ENCODE results near the gene LDLR. TPM values are rescaled to one million over a fixed set of nuclear protein-coding genes. Genes with fewer than 3 reads are reported as not detected.
"Not testable (repeated sequence)": the region's sequence is repeated elsewhere in the genome, so short reads cannot be mapped to it uniquely, and the experiment has no call there.

The LDLR gene
- total RNA-seq, 2 donors from 2014 or later = 98.2 to 139 TPM

DNA sequence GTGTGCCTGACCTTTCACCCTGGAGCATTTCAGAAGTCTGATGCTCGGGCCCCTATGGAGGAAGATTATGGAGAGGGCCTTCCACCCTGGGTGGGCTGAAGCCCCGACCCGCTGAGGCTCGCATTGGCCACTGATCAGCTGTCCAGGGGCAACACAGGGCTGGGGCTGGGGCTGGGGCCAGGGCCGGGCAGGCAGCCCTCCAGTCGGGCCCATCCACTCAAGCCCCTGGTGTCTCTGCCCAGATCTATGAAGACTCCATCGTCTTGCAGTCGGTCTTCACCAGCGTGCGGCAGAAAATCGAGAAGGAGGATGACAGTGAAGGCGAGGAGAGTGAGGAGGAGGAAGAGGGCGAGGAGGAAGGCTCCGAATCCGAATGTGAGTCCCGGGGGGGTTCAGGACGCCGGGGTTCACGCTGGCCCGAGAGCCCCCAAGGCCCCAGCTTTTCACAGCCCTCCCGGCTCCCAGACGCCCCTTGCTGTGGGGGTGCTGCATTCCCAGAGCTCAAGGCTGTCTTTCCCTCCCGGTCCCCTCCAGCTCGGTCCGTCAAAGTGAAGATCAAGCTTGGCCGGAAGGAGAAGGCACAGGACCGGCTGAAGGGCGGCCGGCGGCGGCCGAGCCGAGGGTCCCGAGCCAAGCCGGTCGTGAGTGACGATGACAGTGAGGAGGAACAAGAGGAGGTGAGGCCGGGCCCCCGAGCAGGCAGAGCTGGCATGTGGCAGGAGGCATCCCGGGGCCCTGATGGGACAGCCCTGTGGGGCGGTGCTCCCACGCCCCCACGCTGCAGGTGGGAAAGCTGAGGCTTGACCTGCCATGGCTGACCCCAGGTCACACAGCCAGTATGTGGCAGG, 29.5 kb upstream of the LDLR start:
- peaks cover 4% of the 10 kb centered on the region for H3K36me3 Mint-ChIP-seq (ENCODE audit: low read depth)
- ATAC-seq = no peak
- peak overlapping the region; percentile 2 for H3K27ac Mint-ChIP-seq

DNA sequence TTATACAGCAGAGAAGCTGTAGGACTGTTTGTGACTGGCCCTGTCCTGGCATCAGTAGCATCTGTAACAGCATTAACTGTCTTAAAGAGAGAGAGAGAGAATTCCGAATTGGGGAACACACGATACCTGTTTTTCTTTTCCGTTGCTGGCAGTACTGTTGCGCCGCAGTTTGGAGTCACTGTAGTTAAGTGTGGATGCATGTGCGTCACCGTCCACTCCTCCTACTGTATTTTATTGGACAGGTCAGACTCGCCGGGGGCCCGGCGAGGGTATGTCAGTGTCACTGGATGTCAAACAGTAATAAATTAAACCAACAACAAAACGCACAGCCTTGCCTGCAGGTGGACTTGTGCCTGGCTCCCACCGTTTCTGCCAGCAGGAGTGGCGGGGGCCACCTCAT, 27.3 kb upstream of the LDLR start:
- no peak for ATAC-seq
- H3K36me3 Mint-ChIP-seq (ENCODE audit: low read depth) = peaks cover 2% of the 10 kb centered on the region
- no peaks in the 10 kb centered on the region for H3K4me1 Mint-ChIP-seq
- no peak overlapping the region for H3K4me3 Mint-ChIP-seq
- H3K27me3 Mint-ChIP-seq = no peaks in the 10 kb centered on the region
- H3K27ac Mint-ChIP-seq = no peak overlapping the region
- no peak for DNase-seq
- H3K9me3 ChIP-seq (ENCODE audit: control insufficient read depth, low read length, poor library complexity, severe bottlenecking) = no peaks in the 10 kb centered on the region

More for the DNA sequence above, 29.5 kb upstream of the LDLR start:
- H3K9me3 ChIP-seq (ENCODE audit: control insufficient read depth, low read length, poor library complexity, severe bottlenecking) = no peaks in the 10 kb centered on the region
- H3K4me1 Mint-ChIP-seq = peaks cover 4% of the 10 kb centered on the region
- no peaks in the 10 kb centered on the region for H3K27me3 Mint-ChIP-seq
- DNase-seq = no peak
- H3K4me3 Mint-ChIP-seq = no peak overlapping the region

DNA sequence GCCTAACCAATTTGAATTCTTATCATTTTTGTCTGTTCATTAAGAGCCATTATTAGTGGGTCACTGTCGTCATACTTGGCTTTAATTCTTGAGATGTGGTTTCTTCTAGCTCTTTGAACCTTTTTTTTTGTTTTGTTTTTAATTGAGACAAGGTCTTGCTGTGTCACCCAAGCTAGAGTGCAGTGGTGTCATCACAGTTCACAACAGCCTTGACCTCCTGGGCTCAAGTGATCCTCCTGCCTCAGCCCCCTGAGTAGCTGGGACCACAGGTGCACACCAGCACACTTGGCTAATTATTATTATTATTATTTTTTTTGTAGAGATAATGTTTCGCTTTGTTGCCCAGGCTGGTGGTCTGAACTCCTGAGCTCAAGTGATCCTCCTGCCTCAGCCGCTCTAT, 25.8 kb upstream of the LDLR start:
- H3K27ac Mint-ChIP-seq = peak overlapping the region; percentile 53
- no peak overlapping the region for H3K4me3 Mint-ChIP-seq
- peaks cover 2% of the 10 kb centered on the region for H3K36me3 Mint-ChIP-seq (ENCODE audit: low read depth)
- no peaks in the 10 kb centered on the region for H3K27me3 Mint-ChIP-seq
- no peaks in the 10 kb centered on the region for H3K4me1 Mint-ChIP-seq
- DNase-seq = no peak
- H3K9me3 ChIP-seq (ENCODE audit: control insufficient read depth, low read length, poor library complexity, severe bottlenecking) = no peaks in the 10 kb centered on the region
- no peak for ATAC-seq

DNA sequence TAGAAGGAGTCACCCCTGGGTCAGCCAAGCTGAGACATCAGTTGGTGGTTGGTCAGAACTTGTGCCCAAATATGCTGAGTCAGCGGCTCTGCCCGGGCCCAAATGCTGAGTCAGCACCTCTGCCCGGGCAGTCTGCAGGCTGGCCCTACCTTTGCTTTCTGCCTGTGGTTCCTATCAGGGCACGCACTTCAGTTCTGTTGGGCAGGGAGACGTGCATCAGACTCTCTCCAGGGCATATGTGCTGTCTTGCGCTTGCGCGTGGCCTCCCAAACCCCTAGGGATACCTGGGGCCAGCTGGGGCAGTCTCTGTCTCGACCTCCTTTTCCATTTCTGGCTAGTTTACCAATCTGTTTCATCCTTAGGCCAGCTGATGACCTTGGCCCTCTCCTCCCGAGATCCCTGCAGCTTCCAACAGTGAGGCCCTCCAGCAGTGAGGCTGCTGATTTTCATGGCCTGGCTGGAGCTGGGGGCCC, 24.4 kb upstream of the LDLR start:
- DNase-seq = no peak
- H3K27ac Mint-ChIP-seq = peak overlapping the region; percentile 53
- no peak for ATAC-seq
- no peaks in the 10 kb centered on the region for H3K27me3 Mint-ChIP-seq
- H3K4me1 Mint-ChIP-seq = peaks cover 7% of the 10 kb centered on the region
- peaks cover 2% of the 10 kb centered on the region for H3K36me3 Mint-ChIP-seq (ENCODE audit: low read depth)
- H3K9me3 ChIP-seq (ENCODE audit: control insufficient read depth, low read length, poor library complexity, severe bottlenecking) = no peaks in the 10 kb centered on the region
- no peak overlapping the region for H3K4me3 Mint-ChIP-seq

DNA sequence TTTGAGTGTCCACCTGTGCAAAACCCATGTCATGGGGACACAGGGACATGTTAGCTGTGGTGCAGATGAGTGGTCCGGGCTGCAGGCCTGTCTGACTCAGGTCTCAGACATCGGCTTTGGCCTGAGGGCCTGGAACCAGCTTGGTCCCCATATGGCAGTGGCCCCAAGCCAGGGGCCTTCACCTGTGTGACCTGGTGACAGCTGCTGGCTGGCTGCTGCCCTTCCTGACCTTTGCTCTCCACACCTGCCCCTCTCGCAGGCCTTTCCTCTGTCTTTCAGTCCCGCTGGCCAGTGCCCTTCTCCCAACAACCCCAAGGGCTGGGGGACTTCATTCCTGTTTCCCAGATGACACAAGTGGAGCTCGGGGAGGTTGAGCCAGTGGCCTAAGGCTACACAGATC, 22.9 kb upstream of the LDLR start:
- peaks cover 9% of the 10 kb centered on the region for H3K4me1 Mint-ChIP-seq
- ATAC-seq = no peak
- no peaks in the 10 kb centered on the region for H3K27me3 Mint-ChIP-seq
- no peak for DNase-seq
- no peak overlapping the region for H3K27ac Mint-ChIP-seq
- no peak overlapping the region for H3K4me3 Mint-ChIP-seq
- H3K36me3 Mint-ChIP-seq (ENCODE audit: low read depth) = peaks cover 2% of the 10 kb centered on the region
- no peaks in the 10 kb centered on the region for H3K9me3 ChIP-seq (ENCODE audit: control insufficient read depth, low read length, poor library complexity, severe bottlenecking)

DNA sequence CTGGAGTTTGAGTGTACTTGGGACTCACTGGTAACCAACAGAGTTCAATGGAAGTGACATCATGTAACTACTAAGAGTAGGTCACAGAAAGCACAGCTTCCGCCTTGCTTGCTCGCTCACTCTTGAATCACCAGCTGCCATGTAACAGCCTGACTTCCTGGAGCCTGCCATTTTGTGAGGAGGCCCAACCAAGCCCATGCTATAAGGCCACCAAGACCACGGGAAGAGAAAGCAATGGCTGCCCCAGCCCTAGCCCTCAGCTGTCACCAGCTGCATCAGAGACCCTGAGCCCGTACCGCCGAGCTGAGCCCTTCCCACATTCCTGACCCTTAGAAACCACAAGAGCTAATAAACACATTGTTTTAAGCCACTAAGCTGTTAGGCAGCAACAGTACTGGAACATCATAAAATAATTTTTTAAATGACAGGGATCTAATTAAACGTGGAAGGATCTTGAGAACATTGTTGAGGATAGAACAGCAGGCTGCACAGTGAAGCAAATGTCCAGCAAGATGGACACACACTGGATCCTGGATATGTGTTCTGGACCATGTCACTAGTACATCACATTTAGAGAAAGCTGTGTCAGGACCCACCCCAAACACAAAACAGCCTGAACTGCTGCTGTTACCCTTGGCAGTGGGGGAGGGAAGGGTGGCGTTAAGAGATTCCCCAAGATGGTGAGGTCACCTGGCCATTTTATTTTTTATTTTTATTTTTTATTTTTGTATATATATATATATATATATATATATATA, 21.7 kb upstream of the LDLR start:
- DNase-seq (no peak), ATAC-seq (no peak)
- H3K27ac Mint-ChIP-seq = no peak overlapping the region
- H3K4me3 Mint-ChIP-seq = no peak overlapping the region
- H3K4me1 Mint-ChIP-seq = peaks cover 9% of the 10 kb centered on the region
- H3K36me3 Mint-ChIP-seq (ENCODE audit: low read depth) = no peaks in the 10 kb centered on the region
- H3K9me3 ChIP-seq (ENCODE audit: control insufficient read depth, low read length, poor library complexity, severe bottlenecking) = no peaks in the 10 kb centered on the region
- no peaks in the 10 kb centered on the region for H3K27me3 Mint-ChIP-seq

DNA sequence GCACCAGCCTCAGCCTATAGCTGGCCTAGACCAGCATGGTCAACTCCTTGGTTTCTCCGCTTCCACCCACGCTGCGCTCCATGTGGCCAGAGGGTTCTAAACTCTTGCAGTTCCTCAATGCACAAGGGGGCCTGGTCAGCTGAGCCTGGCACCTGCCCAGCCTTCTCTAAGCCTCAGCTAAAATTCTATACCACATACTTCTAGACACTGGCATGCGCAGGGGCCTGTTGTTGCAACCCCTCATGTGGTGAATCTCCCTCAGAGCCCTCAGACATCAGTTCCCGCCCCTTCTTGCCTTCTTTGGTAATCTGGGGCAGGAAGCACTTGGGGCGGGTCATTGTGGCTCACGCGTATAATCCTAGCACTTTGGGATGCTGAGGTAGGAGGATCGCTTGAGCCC, 19.7 kb upstream of the LDLR start:
- Mint-ChIP-seq H3K36me3 (ENCODE audit: low read depth) (no peaks in the 10 kb centered on the region), H3K27ac (peak overlapping the region; percentile 73), H3K4me1 (peaks cover 12% of the 10 kb centered on the region), H3K4me3 (no peak overlapping the region), H3K27me3 (no peaks in the 10 kb centered on the region)
- no peak for DNase-seq
- H3K9me3 ChIP-seq (ENCODE audit: control insufficient read depth, low read length, poor library complexity, severe bottlenecking) = no peaks in the 10 kb centered on the region
- ATAC-seq = no peak

DNA sequence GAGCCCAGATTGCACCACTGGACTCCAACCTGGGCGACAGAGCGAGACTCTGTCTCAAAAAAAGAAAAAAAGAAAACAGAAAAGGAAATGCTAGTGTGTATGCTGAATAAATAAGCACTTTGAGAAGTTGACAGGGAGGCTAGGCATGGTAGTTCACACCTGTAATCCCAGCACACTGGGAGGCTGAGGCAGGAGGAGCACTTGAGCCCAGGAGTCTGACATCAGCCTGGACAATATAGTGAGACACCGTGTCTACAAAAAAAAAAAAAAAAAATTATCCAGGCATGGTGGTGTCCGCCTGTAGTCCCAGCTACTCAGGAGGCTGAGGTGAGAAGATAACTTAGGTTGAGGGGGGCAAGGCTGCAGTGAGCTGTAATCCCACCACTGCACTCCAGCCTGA, 19.1 kb upstream of the LDLR start:
- H3K4me1 Mint-ChIP-seq = peaks cover 15% of the 10 kb centered on the region
- H3K4me3 Mint-ChIP-seq = no peak overlapping the region
- ATAC-seq (no peak), DNase-seq (no peak)
- peak overlapping the region; percentile 73 for H3K27ac Mint-ChIP-seq
- H3K9me3 ChIP-seq (ENCODE audit: control insufficient read depth, low read length, poor library complexity, severe bottlenecking) = no peaks in the 10 kb centered on the region
- H3K36me3 Mint-ChIP-seq (ENCODE audit: low read depth) = no peaks in the 10 kb centered on the region
- H3K27me3 Mint-ChIP-seq = no peaks in the 10 kb centered on the region

DNA sequence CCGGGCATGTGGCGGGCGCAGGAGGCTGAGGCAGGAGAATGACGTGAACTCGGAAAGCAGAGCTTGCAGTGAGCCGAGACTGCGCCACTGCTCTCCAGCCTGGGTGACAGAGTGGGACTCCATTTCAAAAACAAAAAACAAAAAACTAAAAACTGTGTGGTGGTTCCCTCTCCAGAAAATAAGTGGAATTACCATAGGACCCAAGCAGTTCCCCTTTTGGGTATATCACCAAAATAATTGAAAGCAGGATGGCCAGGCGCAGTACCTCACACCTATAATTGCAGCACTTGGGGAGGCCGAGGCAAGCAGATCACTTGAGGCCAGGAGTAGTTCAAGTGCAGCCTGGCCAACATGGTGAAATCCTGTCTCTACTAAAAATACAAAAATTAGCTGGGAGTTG, 15.7 kb upstream of the LDLR start:
- H3K4me1 Mint-ChIP-seq = peaks cover 15% of the 10 kb centered on the region
- H3K9me3 ChIP-seq (ENCODE audit: control insufficient read depth, low read length, poor library complexity, severe bottlenecking) = no peaks in the 10 kb centered on the region
- no peaks in the 10 kb centered on the region for H3K27me3 Mint-ChIP-seq
- H3K4me3 Mint-ChIP-seq = no peak overlapping the region
- DNase-seq (no peak), ATAC-seq (no peak)
- H3K27ac Mint-ChIP-seq = peak overlapping the region; percentile 21
- no peaks in the 10 kb centered on the region for H3K36me3 Mint-ChIP-seq (ENCODE audit: low read depth)

DNA sequence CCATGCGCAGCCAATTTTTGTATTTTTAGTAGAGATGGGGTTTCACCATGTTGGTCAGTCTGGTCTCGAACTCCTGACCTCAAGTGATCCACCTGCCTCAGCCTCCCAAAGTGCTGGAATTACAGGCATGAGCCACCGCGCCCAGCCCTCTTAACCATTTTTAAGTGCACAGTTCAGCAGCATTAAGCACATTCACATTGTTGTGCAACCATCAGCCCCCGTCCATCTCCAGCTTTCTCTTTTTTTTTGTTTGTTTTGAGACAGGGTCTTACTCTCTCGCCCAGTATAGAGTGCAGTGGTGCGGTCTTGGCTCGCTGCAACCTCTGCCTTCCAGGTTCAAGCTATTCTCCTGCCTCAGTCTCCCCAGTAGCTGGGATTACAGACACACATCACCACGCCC, 12.5 kb upstream of the LDLR start:
- H3K9me3 ChIP-seq (ENCODE audit: control insufficient read depth, low read length, poor library complexity, severe bottlenecking); DNase-seq; ATAC-seq; H3K4me3 Mint-ChIP-seq; H3K36me3 Mint-ChIP-seq (ENCODE audit: low read depth); H3K4me1 Mint-ChIP-seq; H3K27me3 Mint-ChIP-seq: not testable (repeated sequence)
- peak overlapping the region; percentile 63 for H3K27ac Mint-ChIP-seq

DNA sequence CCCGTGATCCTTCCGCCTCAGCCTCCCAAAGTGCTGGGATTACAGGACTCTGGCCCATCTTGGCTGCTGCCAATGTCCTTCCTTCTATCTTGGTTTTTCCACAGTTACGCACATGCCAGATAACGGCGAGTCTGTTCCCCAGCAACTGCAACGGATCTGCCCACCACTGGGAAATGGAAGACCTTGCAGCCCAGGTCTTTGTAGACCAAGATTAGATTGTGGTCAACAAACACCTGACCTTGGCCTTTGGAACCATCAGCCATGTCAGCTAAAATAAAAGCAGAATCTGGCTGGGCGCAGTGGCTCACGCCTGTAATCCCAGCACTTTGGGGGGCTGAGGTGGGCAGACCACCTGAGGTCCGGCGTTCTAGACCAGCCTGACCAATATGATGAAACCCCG, 10.4 kb upstream of the LDLR start:
- H3K27ac Mint-ChIP-seq = no peak overlapping the region

DNA sequence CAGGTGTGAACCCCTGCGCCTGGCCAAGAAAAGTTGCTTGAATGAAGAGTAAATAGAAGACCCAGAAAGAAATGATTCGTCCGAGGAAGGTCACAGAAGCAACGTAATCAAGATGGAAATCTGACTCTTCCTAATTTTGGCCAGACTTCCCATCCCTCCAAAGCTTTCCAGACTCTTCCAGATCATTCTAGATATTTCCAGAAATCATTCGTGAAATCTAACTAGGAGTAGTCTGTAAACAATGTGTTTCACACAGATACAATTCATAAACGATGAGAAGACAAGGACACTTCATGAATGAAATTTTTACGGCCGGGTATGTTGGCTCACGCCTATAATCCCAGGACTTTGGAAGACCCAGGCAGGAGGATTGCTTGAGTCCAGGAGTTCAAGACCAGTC, 9.3 kb upstream of the LDLR start:
- DNase-seq = no peak
- Mint-ChIP-seq H3K4me3 (no peak overlapping the region), H3K4me1 (peaks cover 8% of the 10 kb centered on the region), H3K36me3 (ENCODE audit: low read depth) (no peaks in the 10 kb centered on the region), H3K27me3 (no peaks in the 10 kb centered on the region), H3K27ac (no peak overlapping the region)
- no peaks in the 10 kb centered on the region for H3K9me3 ChIP-seq (ENCODE audit: control insufficient read depth, low read length, poor library complexity, severe bottlenecking)
- ATAC-seq = no peak

More for the DNA sequence above, 10.4 kb upstream of the LDLR start:
- DNase-seq = no peak
- H3K9me3 ChIP-seq (ENCODE audit: control insufficient read depth, low read length, poor library complexity, severe bottlenecking) = no peaks in the 10 kb centered on the region
- ATAC-seq = no peak
- Mint-ChIP-seq H3K4me1 (peaks cover 9% of the 10 kb centered on the region), H3K36me3 (ENCODE audit: low read depth) (no peaks in the 10 kb centered on the region), H3K27me3 (no peaks in the 10 kb centered on the region), H3K4me3 (no peak overlapping the region)

DNA sequence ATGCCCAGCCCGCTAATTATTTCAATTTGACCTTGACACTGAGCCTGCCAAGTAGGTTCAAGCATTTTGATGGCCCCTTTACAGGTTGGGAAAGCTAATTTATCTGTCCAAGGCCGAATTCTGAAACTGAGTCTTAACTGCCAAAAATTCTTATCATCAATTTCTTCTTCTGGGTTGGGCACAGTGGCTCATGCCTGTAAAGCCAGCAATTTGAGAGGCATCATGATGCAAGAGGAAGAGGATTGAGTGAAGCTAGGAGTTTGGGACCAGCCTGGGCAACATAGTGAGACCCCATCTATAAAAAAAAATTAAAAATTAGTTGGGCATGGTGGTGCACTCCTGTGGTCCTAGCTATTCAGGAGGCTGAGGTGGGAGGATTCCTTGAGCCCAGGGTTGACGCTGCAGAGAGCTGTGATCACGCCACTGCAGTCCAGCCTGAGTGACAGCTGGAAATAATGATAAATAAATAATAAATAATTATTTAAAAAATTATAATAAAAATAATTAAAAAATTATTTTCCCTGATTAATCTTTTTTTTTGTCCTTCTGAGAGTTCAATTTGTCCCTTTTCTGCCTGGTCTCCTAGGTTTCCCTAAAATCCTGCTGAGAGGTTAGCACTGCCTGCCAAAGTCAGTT, 1.3 kb upstream of the LDLR start:
- no peaks in the 10 kb centered on the region for H3K9me3 ChIP-seq (ENCODE audit: control insufficient read depth, low read length, poor library complexity, severe bottlenecking)
- H3K27me3 Mint-ChIP-seq = no peaks in the 10 kb centered on the region
- no peak for DNase-seq
- ATAC-seq = no peak
- peak overlapping the region; percentile 98 for H3K27ac Mint-ChIP-seq
- H3K36me3 Mint-ChIP-seq (ENCODE audit: low read depth) = no peaks in the 10 kb centered on the region
- H3K4me3 Mint-ChIP-seq = no peak overlapping the region
- peaks cover 24% of the 10 kb centered on the region for H3K4me1 Mint-ChIP-seq

All from T-helper 17 cell (primary cell).